OCI-LY3 (cell line): ENCODE results near the gene CASP8.

ENCODE experiments used
- H2AFZ ChIP-seq: fragments of 200-600, 300-600 bp; shearing (Covaris generic); 2 replicates; pipeline ENCODE4 v1.6.0; 2014; ENCODE audit warnings: antibody characterized with exemption, low read depth, low read length
- H3K27ac ChIP-seq: fragments of 200-600, 300-600 bp; sonication (generic); 2 replicates; pipeline ENCODE4 v1.5.1; 2014; ENCODE audit warnings: mild to moderate bottlenecking, low read length, moderate library complexity, mixed read lengths
- H3K27me3 ChIP-seq: fragments of 200-600, 300-600 bp; sonication (generic); 2 replicates; pipeline ENCODE4 v1.6.1; 2014; ENCODE audit warnings: low read depth, low read length, mixed read lengths
- H3K36me3 ChIP-seq: fragments of 200-600, 300-600 bp; sonication (generic); replicated peaks from 2 replicates; pipeline ENCODE3; 2014; ENCODE audit warnings: low read depth, low read length, mixed read lengths
- H3K4me1 ChIP-seq: fragments of 300-600, 200-600 bp; sonication (generic); 2 replicates; pipeline ENCODE4 v1.6.1; 2014; ENCODE audit warnings: low read length, mixed read lengths
- H3K4me2 ChIP-seq: fragments of 200-600, 300-600 bp; sonication (generic); 2 replicates; pipeline ENCODE4 v1.6.1; 2014; ENCODE audit warnings: low read length, mixed read lengths
- H3K4me3 ChIP-seq: fragments of 300-600, 200-600 bp; sonication (generic); 2 replicates; pipeline ENCODE4 v1.5.1; 2014; ENCODE audit warnings: antibody characterized with exemption, mild to moderate bottlenecking, low read length, moderate library complexity
- H3K79me2 ChIP-seq: fragments of 300-600, 200-600 bp; shearing (Covaris generic); 2 replicates; pipeline ENCODE4 v1.6.1; 2014; ENCODE audit warnings: mild to moderate bottlenecking, low read length, mixed read lengths
- H3K9ac ChIP-seq: fragments of 300-600, 200-600 bp; shearing (Covaris generic); 2 replicates; pipeline ENCODE4 v1.6.0; 2014; ENCODE audit warnings: mild to moderate bottlenecking, low read length, moderate library complexity
- H3K9me3 ChIP-seq: fragments of 200-600, 300-600 bp; shearing (Covaris generic); 2 replicates; pipeline ENCODE4 v1.6.1; 2014; ENCODE audit warnings: low read length, mixed read lengths; ENCODE audit not compliant: insufficient read depth
- H4K20me1 ChIP-seq: fragments of 200-600, 300-600 bp; sonication (generic); 2 replicates; pipeline ENCODE4 v1.6.1; 2016; ENCODE audit warnings: low read length, mixed read lengths; ENCODE audit not compliant: insufficient read depth
- EZH2phosphoT487 ChIP-seq: fragments of 200-600 bp; shearing (Covaris generic); IDR thresholded peaks from 2 replicates; pipeline ENCODE4 v1.6.1; 2018; ENCODE audit warnings: antibody characterized with exemption, mixed run types, low read depth
- TF ChIP-seq, protein P1 (sequence below): fragments of 200-600, 300-600 bp; sonication (generic); IDR thresholded peaks from 2 replicates; pipeline ENCODE4 v1.5.1; 2014; ENCODE audit warnings: antibody characterized with exemption, low read length, low read depth

Gene CASP8

DNA sequence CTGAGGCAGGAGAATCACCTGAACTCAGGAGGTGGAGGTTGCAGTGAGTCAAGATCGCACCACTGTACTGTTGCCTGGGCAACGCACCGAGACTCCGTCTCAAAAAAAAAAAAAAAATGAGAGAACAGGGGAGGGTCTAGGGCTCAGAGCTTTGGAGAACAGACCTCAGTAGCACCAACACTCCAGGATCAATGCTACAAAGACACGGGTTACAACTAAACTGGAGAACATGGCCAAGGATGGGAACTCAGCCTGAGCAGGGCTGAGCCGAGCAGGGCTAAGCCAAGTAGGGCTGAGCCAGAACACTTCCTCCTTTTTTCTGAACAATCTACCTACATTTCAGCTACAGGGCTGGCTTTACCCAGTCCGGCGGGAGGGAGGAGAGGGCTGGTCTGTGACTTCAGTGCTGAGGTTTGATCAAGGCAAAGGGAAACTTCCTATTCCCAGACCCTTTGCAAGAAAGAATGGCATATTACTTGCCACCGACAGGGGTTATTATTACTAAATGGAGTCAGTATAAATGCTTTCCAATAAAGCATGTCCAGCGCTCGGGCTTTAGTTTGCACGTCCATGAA, 2.9 kb upstream of the CASP8 start:
- Histone ChIP-seq H3K27me3 (no peaks in the 10 kb centered on the region), H2AFZ (0 out of 2 replicates have a peak overlapping the region, but pooled peaks have one; percentile 1), H3K4me1 (peaks cover 71% of the 10 kb centered on the region), H3K79me2 (peaks cover 58% of the 10 kb centered on the region), H3K4me2 (peak overlapping the region; percentile 97), H3K4me3 (peak overlapping the region; percentile 75), H3K9me3 (no peaks in the 10 kb centered on the region), H3K9ac (peak overlapping the region; percentile 86), H4K20me1 (peaks cover 6% of the 10 kb centered on the region; the same call in 1 of the 2 replicates), H3K36me3 (peaks cover 13% of the 10 kb centered on the region), H3K27ac (peak overlapping the region; percentile 97)
- TF ChIP-seq EZH2phosphoT487: no peak
- TF ChIP-seq, protein P1, sequence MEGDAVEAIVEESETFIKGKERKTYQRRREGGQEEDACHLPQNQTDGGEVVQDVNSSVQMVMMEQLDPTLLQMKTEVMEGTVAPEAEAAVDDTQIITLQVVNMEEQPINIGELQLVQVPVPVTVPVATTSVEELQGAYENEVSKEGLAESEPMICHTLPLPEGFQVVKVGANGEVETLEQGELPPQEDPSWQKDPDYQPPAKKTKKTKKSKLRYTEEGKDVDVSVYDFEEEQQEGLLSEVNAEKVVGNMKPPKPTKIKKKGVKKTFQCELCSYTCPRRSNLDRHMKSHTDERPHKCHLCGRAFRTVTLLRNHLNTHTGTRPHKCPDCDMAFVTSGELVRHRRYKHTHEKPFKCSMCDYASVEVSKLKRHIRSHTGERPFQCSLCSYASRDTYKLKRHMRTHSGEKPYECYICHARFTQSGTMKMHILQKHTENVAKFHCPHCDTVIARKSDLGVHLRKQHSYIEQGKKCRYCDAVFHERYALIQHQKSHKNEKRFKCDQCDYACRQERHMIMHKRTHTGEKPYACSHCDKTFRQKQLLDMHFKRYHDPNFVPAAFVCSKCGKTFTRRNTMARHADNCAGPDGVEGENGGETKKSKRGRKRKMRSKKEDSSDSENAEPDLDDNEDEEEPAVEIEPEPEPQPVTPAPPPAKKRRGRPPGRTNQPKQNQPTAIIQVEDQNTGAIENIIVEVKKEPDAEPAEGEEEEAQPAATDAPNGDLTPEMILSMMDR: no peak

DNA sequence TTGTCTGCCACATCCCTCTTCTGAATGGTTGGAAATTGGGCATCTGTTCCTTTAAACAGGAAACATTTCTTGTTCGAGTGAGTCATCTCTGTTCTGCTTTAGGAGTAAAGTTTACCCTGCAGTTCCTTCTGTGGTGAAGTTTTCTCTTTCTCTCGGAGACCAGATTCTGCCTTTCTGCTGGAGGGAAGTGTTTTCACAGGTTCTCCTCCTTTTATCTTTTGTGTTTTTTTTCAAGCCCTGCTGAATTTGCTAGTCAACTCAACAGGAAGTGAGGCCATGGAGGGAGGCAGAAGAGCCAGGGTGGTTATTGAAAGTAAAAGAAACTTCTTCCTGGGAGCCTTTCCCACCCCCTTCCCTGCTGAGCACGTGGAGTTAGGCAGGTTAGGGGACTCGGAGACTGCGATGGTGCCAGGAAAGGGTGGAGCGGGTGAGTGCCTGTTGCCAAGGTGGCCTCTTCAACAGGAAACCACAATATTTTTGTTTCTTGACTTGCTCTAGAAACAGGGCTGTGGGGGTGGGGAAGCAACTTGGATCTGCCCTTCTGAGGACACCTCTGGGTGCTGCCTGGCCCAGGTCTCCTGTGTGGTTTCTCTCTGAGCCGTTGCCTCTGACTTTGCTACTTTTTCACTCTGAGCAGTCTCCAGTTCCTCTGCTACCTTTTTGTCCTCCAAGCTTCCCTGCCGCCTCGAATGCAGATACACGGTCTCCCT, 2.2 kb upstream of the CASP8 start:
- Histone ChIP-seq H3K4me1 (peaks cover 71% of the 10 kb centered on the region), H3K79me2 (peaks cover 64% of the 10 kb centered on the region), H3K9me3 (no peaks in the 10 kb centered on the region), H3K4me3 (peak overlapping the region; percentile 75), H3K4me2 (peak overlapping the region; percentile 97), H3K36me3 (peaks cover 13% of the 10 kb centered on the region), H2AFZ (0 out of 2 replicates have a peak overlapping the region, but pooled peaks have one; percentile 1), H3K9ac (peak overlapping the region; percentile 86), H3K27me3 (no peaks in the 10 kb centered on the region), H3K27ac (peak overlapping the region; percentile 97), H4K20me1 (peaks cover 12% of the 10 kb centered on the region; the same call in 1 of the 2 replicates)
- TF ChIP-seq, protein P1: no peak; the same call in 1 of the 2 replicates
- TF ChIP-seq EZH2phosphoT487: no peak

DNA sequence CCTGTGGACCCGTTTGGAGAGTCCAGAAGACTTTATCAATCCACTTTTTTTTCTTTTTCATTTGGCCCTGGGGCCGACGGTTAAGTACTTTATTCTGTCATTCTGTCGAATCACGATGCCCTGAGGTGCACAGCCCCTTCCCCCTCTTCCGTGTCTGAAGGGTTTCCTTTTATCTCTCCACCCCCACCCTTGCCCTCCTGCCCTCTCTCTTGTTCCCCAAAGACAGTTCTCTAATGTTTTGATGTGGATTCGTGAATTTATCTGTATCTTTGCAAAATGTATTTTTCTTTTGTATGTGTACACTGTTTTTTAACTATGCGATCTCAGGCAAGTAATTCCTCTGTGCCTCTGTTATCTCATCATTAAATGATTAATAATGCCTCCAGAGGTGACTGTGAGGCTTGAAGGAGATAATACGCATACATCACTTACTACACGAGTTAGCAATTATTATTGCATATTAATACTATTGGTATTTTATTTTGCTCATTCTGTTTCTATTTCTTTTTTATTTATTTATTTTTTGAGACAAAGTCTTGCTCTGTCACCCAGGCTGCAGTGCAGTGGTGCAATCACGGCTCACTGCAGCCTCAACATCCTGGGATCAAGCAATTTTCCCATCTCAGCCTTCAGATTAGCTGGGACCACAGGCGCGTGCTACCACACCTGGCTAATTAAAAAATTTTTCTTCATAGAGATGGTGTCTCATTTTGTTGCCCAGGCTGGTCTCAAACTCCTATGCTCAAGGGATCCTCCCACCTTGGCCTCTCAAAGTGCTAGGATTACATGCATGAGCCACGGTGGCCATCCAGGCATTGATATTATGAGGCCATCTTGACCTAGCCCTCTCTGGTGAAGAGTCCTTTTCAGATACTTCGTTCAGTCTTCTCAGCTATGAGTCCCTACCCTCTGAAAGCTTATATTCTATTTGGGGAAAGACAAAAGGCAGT, 1.4 kb upstream of the CASP8 start:
- H3K4me3 ChIP-seq: peak overlapping the region; percentile 75
- H3K27ac ChIP-seq: peak overlapping the region; percentile 97
- peaks cover 69% of the 10 kb centered on the region for H3K4me1 ChIP-seq
- TF ChIP-seq, protein P1: peak; percentile 37; the same call in 1 of the 2 replicates
- no peak for TF ChIP-seq EZH2phosphoT487
- H3K36me3 ChIP-seq: peaks cover 9% of the 10 kb centered on the region
- H2AFZ ChIP-seq: no peak overlapping the region
- H3K79me2 ChIP-seq: peaks cover 67% of the 10 kb centered on the region
- H3K4me2 ChIP-seq: peak overlapping the region; percentile 97
- no peaks in the 10 kb centered on the region for H3K27me3 ChIP-seq
- H4K20me1 ChIP-seq: peaks cover 20% of the 10 kb centered on the region
- H3K9ac ChIP-seq: peak overlapping the region; percentile 86
- no peaks in the 10 kb centered on the region for H3K9me3 ChIP-seq
